Activated gamma-delta T cell (primary cell): ENCODE results near the gene FLII.

Experiments
- DNase-seq: peaks from one replicate; lab custom pipeline; 2025; lab: John Stamatoyannopoulos, UW

FLII gene

DNA sequence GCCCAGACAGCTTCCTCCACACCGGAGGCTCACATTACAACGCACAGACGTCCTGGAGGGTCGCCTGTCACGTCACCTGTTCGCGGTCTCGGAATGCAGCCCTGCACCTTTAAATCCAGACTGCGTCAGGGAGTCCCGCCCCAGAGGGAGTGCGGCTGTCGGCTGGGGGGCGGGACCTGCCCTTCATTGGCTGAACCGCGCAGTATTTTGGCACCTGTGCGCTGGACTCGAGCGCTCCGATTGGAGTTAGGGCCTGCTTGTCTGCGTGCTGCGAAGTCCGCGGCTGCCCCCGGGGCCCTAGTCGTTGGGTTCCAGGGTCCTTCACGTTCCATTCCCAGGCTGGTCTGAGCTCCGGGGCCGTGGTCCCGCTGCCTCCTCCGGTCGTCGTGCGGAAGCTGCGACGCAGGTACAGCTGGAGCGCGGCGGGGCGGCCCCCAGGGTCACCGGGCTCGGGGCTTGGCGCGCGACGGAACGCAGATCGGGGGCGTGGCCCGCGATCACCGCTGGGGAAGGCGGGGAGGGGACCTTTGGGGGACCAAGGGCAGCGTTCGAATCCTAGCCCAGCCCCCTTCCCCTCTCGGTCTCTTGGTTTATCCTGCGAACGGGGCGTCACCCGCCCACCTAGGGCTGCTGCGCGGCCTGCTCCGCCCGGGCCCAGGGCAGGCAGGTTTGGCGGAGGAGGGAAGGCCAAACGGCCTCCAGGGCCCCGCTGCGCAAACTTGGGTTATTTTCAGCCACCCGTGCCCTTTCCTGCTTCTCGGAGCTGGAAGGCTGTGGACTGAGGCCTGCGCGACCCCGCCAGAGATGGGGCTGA, 2.0 kb upstream of the FLII start, which contains the start of gene MIEF2:
Gene MIEF2 (plus strand): TSS at position 331 of the 814 bp plus-strand sequence. CDS start 2,059 bp downstream, outside the sequence.
- DNase-seq = peak; percentile 78

GRCh38 chr17:18259621-18260331, 1.2 kb upstream of the FLII start:
- DNase-seq = no peak

GRCh38 chr17:18257982-18258355, 569 bp downstream of the FLII start:
- peak; percentile 33 for DNase-seq

DNA sequence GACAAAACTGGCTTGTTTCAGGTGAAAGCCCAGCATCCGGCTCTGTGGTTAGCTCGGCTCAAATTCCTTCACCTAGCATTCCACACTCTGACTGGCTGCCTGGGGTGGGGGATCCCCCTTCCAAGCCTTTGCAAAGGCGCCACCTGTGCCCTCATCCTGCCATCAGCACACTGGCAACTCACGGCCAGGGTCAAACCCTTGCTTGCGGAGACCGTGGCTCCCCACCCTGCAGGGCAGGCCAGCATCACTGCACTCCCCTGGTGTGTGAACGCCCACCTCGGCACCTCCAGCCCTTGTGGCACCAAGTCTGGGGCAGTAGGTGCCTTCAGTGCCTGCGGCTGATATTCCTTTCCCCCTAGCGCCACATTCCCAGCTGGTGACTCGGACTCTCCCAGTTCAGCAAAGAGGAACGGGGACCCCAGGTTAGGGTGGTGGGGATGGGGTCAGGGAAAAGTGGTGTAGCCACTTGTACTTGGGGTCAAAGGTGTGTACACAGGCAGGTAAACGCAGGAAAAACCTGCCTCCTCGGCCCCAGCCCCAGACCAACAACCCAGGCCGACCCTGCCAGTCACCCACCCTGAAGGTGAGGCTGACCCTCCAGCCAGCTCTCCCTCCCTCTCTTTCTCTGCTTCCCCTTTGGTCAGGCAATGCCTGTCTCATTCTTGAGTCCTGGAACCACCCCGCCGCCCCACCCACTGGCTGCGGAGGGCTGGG, 1.1 kb downstream of the FLII start:
- no peak for DNase-seq

DNA sequence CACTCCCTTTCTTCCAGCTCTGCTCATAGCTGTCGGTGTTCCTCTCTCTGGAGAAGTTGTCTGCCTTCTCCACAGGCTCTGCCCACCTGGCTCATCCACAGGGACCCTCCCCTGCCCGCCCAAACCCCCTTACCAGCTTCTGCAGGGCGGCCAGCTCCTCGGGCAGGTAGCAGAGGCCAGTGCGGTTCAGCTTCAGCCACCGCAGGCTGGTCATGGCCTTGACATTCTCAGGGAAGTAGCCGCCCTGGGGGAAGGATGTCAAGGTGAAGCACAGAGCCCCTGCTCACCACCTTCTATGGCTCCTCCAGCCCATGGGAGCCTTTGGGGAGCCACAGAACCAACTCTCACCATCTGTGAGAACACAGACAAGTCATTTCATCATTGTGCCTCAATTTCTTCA, 1.8 kb downstream of the FLII start:
- DNase-seq = no peak

GRCh38 chr17:18256351-18256750, 2.2 kb downstream of the FLII start:
- DNase-seq = no peak

- no peak for DNase-seq
Observed at GRCh38 chr17:18254888-18255649, 3.5 kb downstream of the FLII start.

- DNase-seq = no peak
Observed at GRCh38 chr17:18253947-18254821, 4.4 kb downstream of the FLII start.

- DNase-seq = no peak
Observed at GRCh38 chr17:18253187-18253884, 5.2 kb downstream of the FLII start.

GRCh38 chr17:18252160-18252559, 6.4 kb downstream of the FLII start:
- DNase-seq = no peak

DNA sequence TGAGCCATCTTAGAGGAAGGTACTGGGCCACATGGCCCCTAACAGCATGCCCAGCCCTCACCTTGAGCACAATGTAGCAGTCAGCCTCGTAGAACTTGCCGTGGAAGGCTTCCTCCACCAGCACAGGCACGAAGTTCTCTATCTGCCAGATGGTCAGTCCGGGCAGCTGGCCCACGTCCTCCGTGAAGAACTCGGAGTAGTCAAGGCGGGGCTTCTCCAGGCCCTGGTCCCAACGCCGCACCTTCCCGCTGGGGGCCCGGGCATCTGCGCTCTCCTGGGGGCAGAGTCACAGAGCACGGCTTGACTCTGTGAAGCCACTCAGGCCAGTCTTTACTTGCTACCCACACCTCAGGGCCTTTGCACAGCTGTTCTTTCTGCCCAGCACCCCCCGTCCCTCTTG, 7.3 kb downstream of the FLII start:
- DNase-seq = no peak

DNA sequence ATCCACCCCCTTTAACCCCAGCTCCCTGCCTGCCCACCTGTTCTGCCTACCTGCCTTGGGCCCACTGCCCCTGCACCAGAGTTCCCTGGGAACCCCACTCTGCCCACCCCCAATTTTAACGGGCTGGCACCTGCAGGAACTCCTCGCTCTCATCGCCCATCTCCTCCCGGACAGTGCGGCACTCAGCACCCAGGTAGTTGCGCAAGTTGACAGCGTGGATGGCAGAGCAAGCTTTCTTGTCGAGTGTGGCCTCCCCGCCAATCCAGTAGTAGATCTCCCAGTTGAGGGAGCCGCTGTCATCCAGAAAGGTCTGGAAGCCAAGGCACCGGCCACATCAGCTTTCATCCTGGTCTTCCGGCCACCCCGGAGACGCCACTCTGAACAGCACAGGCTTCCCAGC, 7.8 kb downstream of the FLII start:
- DNase-seq = no peak

- no peak for DNase-seq
Observed at GRCh38 chr17:18250259-18250658, 8.3 kb downstream of the FLII start.

GRCh38 chr17:18248811-18249210, 9.7 kb downstream of the FLII start:
- no peak for DNase-seq

DNA sequence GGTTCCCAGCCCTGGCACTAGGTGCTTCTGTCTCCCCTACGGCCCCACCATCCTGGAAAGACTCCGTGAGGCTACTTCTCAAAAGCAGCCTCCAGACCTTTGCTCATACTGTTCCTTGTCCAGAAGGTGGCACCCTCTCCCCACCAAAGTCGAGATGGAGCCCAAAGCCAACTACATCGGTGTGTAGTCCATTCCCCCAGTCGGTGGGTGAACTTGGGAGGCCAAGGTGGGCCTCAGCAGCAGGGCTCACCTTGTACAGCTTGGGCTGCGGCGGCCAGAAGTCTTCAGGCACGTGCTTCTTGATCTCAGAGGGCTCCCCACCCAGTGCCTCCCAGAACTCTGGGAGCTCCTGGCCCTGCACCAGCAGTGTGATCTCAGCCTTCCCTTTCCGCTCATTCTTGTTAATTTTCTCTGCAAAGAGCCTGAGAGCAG, 10.2 kb downstream of the FLII start:
- DNase-seq = no peak

- DNase-seq = no peak
Observed at GRCh38 chr17:18247613-18248001, 10.9 kb downstream of the FLII start.

GRCh38 chr17:18246880-18247612, 11.5 kb downstream of the FLII start:
- no peak for DNase-seq

DNA sequence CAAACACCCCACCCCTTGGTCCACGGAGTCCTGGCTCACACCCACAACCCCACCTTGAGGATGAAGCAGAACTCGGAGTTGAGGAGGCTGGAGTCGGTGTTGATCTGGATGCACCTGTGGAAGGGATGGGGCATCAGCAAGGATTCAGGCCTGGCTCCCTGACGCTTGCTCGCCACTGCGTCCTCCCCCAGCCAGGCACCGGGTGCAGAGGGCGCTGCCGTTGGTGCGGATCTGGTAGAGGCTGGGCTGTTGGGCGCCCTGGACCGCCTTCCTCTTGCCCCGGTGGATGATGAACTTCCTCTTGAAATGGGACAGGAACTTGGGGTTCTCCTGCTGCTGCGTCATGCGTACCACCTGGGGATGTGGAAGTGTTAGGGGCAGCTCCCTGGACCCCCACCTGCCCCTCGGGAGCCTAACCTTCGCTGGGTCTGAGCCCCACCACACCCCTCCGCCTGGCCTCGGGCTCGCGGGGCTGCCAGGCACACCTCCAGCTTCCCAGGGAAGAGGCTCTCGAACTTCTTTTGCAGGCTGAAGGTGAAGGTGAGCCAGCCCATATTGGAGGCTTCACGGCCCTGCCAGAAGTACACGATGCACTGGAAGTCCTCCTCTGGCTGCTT, 12.3 kb downstream of the FLII start:
- DNase-seq = no peak
